GM19468 (cell line): Measurements from ENCODE around the gene SPG7.
"Not testable (repeated sequence)": the region's sequence is repeated elsewhere in the genome, so short reads cannot be mapped to it uniquely, and the experiment has no call there.

ENCODE experiments used
- ATAC-seq: cut with Tn5 transposase; IDR thresholded peaks from one replicate; pipeline ENCODE4 v1.9.1; 2021; ENCODE audit warnings: mild to moderate bottlenecking, moderate library complexity, moderate number of reproducible peaks; ENCODE audit not compliant: unreplicated experiment; ENCODE audit errors: extremely low read depth

Gene SPG7

GRCh38 chr16:89507834-89508590, at the start of gene SPG7:
SPG7 (plus strand) TSS chr16:89508403; CDS start chr16:89508418, 15 bp downstream.
- ATAC-seq = peak; percentile 33

GRCh38 chr16:89458551-89458950, 49.7 kb upstream of the SPG7 start:
- no peak for ATAC-seq

GRCh38 chr16:89458967-89459366, 49.2 kb upstream of the SPG7 start:
- no peak for ATAC-seq

GRCh38 chr16:89460556-89460955, 47.6 kb upstream of the SPG7 start:
- ATAC-seq = no peak

- ATAC-seq = not testable (repeated sequence)
These were observed 46.3 kb upstream of the SPG7 start for GRCh38 chr16:89461890-89462289.

- ATAC-seq = not testable (repeated sequence)
These were observed 45.6 kb upstream of the SPG7 start for GRCh38 chr16:89462639-89463038.

GRCh38 chr16:89463312-89463711, 44.9 kb upstream of the SPG7 start:
- not testable (repeated sequence) for ATAC-seq

GRCh38 chr16:89466920-89467319, 41.3 kb upstream of the SPG7 start:
- no peak for ATAC-seq

GRCh38 chr16:89467382-89467781, 40.8 kb upstream of the SPG7 start:
- no peak for ATAC-seq

- ATAC-seq = no peak
These were observed 35.5 kb upstream of the SPG7 start for GRCh38 chr16:89472711-89473075.

- no peak for ATAC-seq
These were observed 35.0 kb upstream of the SPG7 start for GRCh38 chr16:89473136-89473712.

- ATAC-seq = no peak
These were observed 34.3 kb upstream of the SPG7 start for GRCh38 chr16:89473791-89474414.

GRCh38 chr16:89475144-89475543, 33.1 kb upstream of the SPG7 start:
- no peak for ATAC-seq

GRCh38 chr16:89476379-89476778, 31.8 kb upstream of the SPG7 start:
- ATAC-seq = no peak

- no peak for ATAC-seq
These were observed 31.4 kb upstream of the SPG7 start for GRCh38 chr16:89476811-89477261.

- no peak for ATAC-seq
These were observed 29.5 kb upstream of the SPG7 start for GRCh38 chr16:89478576-89479221.

- ATAC-seq = no peak
These were observed 26.7 kb upstream of the SPG7 start for GRCh38 chr16:89481356-89481955.

GRCh38 chr16:89482150-89482816, 25.9 kb upstream of the SPG7 start:
- ATAC-seq = no peak

GRCh38 chr16:89482817-89483205, 25.4 kb upstream of the SPG7 start:
- no peak for ATAC-seq

- ATAC-seq = no peak
These were observed 24.1 kb upstream of the SPG7 start for GRCh38 chr16:89484041-89484501.
